ENCODE data around the gene GOLGA8O. TPM values are rescaled to one million over a fixed set of nuclear protein-coding genes. Genes with fewer than 3 reads are reported as not detected.
"Not testable (repeated sequence)": the region's sequence is repeated elsewhere in the genome, so short reads cannot be mapped to it uniquely, and the experiment has no call there.

The GOLGA8O gene
- total and polyA plus RNA-seq, 7 donors: 0.05 to 1.4 (median 0.20) TPM; not detected in 1

GRCh38 chr15:32427635-32428034, 27.8 kb downstream of the GOLGA8O start:
- H3K9me3 ChIP-seq; H3K27ac ChIP-seq; H3K4me3 ChIP-seq; DNase-seq; ATAC-seq; H3K27me3 ChIP-seq (ENCODE audit: insufficient read depth in 3 of 3, low read length in 2 of 3); intact Hi-C loops (cut with DNase I); H3K36me3 ChIP-seq (ENCODE audit: insufficient read depth in 1 of 2, low read depth in 1 of 2); H3K4me1 ChIP-seq: not testable (repeated sequence)
- WGBS, 3 donors: 63 to 69% methylated on average over 1 of the region's 4 CpGs; no CpG with 5 or more reads in 1 of the 3 donors

- H3K4me1 ChIP-seq; intact Hi-C loops (cut with DNase I); H3K36me3 ChIP-seq (ENCODE audit: insufficient read depth in 1 of 2, low read depth in 1 of 2); H3K27me3 ChIP-seq (ENCODE audit: insufficient read depth in 3 of 3, low read length in 2 of 3); ATAC-seq; H3K9me3 ChIP-seq; H3K4me3 ChIP-seq; H3K27ac ChIP-seq: not testable (repeated sequence)
- 69 to 86% (median 81%) methylated on average over 4 of the region's 4 CpGs for WGBS, 3 donors
- DNase-seq: peak; percentile 8 to 51
Measured at GRCh38 chr15:32426511-32426910, 28.9 kb downstream of the GOLGA8O start.

GRCh38 chr15:32407903-32408302, 47.5 kb downstream of the GOLGA8O start:
- H3K36me3 ChIP-seq (ENCODE audit: insufficient read depth in 1 of 2, low read depth in 1 of 2); ATAC-seq; H3K4me1 ChIP-seq; DNase-seq; H3K9me3 ChIP-seq; H3K27me3 ChIP-seq (ENCODE audit: insufficient read depth in 3 of 3, low read length in 2 of 3); intact Hi-C loops (cut with DNase I); H3K4me3 ChIP-seq; H3K27ac ChIP-seq: not testable (repeated sequence)
- WGBS, 3 donors: 0 to 2% (median 0%) methylated on average over 1 to 2 of the region's 3 CpGs
- TF ChIP-seq, protein P1, sequence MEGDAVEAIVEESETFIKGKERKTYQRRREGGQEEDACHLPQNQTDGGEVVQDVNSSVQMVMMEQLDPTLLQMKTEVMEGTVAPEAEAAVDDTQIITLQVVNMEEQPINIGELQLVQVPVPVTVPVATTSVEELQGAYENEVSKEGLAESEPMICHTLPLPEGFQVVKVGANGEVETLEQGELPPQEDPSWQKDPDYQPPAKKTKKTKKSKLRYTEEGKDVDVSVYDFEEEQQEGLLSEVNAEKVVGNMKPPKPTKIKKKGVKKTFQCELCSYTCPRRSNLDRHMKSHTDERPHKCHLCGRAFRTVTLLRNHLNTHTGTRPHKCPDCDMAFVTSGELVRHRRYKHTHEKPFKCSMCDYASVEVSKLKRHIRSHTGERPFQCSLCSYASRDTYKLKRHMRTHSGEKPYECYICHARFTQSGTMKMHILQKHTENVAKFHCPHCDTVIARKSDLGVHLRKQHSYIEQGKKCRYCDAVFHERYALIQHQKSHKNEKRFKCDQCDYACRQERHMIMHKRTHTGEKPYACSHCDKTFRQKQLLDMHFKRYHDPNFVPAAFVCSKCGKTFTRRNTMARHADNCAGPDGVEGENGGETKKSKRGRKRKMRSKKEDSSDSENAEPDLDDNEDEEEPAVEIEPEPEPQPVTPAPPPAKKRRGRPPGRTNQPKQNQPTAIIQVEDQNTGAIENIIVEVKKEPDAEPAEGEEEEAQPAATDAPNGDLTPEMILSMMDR (IDR thresholded peaks at IDR 0.05): peak; percentile 24

DNA sequence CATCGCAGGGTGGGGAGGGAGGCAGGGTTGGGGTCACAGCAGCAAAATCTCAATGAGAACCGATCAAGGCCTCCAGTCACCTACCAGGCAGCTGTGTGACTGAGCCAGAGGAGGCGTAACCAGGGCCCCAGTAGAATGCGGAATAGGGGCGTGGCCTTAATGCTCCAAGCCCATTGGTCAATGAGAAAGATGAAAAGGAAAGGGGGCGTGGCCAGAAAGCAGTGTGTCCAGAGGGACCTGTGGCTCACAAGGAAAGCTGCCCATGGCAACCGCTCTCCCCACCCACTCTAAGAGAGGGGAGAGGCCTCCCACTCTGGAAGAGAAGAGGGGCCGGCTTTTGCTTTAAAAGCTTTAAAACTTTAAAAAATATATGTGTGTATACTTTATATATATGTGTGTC, 52.2 kb downstream of the GOLGA8O start, which contains the start of gene GOLGA8K:
GOLGA8K (minus strand) TSS at position 101 of the 400 bp plus-strand sequence; CDS start at position 3, 98 bp downstream.
- H3K36me3 ChIP-seq (ENCODE audit: insufficient read depth in 1 of 2, low read depth in 1 of 2); H3K9me3 ChIP-seq; ATAC-seq; H3K27me3 ChIP-seq (ENCODE audit: insufficient read depth in 3 of 3, low read length in 2 of 3); DNase-seq; intact Hi-C loops (cut with DNase I); H3K4me3 ChIP-seq; H3K27ac ChIP-seq; H3K4me1 ChIP-seq: not testable (repeated sequence)
- no CpG with 5 or more reads among the region's 8 CpGs for WGBS, 3 donors

- H3K4me1 ChIP-seq; H3K27ac ChIP-seq; H3K36me3 ChIP-seq (ENCODE audit: insufficient read depth in 1 of 2, low read depth in 1 of 2); ATAC-seq; H3K27me3 ChIP-seq (ENCODE audit: insufficient read depth in 3 of 3, low read length in 2 of 3); H3K9me3 ChIP-seq; DNase-seq; H3K4me3 ChIP-seq; intact Hi-C loops (cut with DNase I): not testable (repeated sequence)
- WGBS, 3 donors: 70 to 85% (median 83%) methylated on average over 2 to 3 of the region's 8 CpGs
Measured at GRCh38 chr15:32396522-32396921, 58.9 kb downstream of the GOLGA8O start.

Other genes starting within 250 kb of the GOLGA8O start
- under 1 TPM in 2 of 4 donors, not detected in 2; 0.22 to 0.30 TPM for gene GOLGA8K, start 52.3 kb downstream of the GOLGA8O start, total RNA-seq
- under 1 TPM; 0.03 to 0.07 (median 0.03) TPM for gene GOLGA8K, start 52.3 kb downstream of the GOLGA8O start, polyA plus RNA-seq
- gene GOLGA8N, start 137.8 kb upstream of the GOLGA8O start, total RNA-seq: 1 to 10 TPM; 2.3 to 3.0 (median 2.8) TPM
- gene GOLGA8N, start 137.8 kb upstream of the GOLGA8O start, polyA plus RNA-seq: 1 to 10 TPM; 1.1 TPM
- 1 to 10 TPM; 1.1 to 2.8 (median 2.0) TPM for gene ARHGAP11A, start 159.9 kb upstream of the GOLGA8O start, total RNA-seq
- gene ARHGAP11A, start 159.9 kb upstream of the GOLGA8O start, polyA plus RNA-seq: 1 to 10 TPM in 1 of 3 donors, under 1 TPM in 2; 0.41 to 2.4 (median 0.57) TPM
- gene SCG5, start 186.1 kb upstream of the GOLGA8O start, total RNA-seq: under 1 TPM in 1 of 4 donors, not detected in 3; 0.21 TPM
- under 1 TPM; 0.15 to 0.86 (median 0.52) TPM for gene SCG5, start 186.1 kb upstream of the GOLGA8O start, polyA plus RNA-seq